ENCODE data around the gene ELP2.
"Not testable (repeated sequence)": the region's sequence is repeated elsewhere in the genome, so short reads cannot be mapped to it uniquely, and the experiment has no call there.

Gene ELP2, protein sequence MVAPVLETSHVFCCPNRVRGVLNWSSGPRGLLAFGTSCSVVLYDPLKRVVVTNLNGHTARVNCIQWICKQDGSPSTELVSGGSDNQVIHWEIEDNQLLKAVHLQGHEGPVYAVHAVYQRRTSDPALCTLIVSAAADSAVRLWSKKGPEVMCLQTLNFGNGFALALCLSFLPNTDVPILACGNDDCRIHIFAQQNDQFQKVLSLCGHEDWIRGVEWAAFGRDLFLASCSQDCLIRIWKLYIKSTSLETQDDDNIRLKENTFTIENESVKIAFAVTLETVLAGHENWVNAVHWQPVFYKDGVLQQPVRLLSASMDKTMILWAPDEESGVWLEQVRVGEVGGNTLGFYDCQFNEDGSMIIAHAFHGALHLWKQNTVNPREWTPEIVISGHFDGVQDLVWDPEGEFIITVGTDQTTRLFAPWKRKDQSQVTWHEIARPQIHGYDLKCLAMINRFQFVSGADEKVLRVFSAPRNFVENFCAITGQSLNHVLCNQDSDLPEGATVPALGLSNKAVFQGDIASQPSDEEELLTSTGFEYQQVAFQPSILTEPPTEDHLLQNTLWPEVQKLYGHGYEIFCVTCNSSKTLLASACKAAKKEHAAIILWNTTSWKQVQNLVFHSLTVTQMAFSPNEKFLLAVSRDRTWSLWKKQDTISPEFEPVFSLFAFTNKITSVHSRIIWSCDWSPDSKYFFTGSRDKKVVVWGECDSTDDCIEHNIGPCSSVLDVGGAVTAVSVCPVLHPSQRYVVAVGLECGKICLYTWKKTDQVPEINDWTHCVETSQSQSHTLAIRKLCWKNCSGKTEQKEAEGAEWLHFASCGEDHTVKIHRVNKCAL

GRCh38 chr18:36129300-36130038 lies at the start of gene ELP2, which contains the start of gene SLC39A6:
ELP2 (plus strand) TSS chr18:36129899; CDS start chr18:36129934, 35 bp downstream.
SLC39A6 (minus strand) TSS chr18:36129340; CDS start chr18:36127007, 2,333 bp downstream.
- DNase-seq: peak; percentile 79

DNA sequence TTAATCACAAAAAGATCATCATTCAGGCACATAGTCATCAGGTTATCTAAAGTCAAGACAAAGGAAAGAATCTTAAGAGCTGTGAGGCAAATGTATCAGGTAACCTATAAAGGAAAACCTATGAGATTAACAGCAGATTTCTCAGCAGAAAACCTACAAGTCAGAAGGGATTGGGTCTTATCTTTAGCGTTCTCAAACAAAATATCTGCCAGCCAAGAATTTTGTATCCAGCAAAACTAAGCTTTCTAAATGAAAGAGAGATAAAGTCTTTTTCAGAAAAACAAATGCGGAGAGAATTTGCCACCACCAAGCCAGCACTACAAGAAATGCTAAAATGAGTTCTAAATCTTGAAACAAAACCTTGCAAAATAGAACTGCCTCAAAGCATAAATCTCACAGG lies 48.6 kb upstream of the ELP2 start:
- DNase-seq: not testable (repeated sequence)

GRCh38 chr18:36083729-36084128 lies 46.0 kb upstream of the ELP2 start:
- no peak for DNase-seq

- no peak for DNase-seq
Measured at GRCh38 chr18:36085195-36085594, 44.5 kb upstream of the ELP2 start.

- DNase-seq: no peak
Measured at GRCh38 chr18:36086186-36086585, 43.5 kb upstream of the ELP2 start.

DNA sequence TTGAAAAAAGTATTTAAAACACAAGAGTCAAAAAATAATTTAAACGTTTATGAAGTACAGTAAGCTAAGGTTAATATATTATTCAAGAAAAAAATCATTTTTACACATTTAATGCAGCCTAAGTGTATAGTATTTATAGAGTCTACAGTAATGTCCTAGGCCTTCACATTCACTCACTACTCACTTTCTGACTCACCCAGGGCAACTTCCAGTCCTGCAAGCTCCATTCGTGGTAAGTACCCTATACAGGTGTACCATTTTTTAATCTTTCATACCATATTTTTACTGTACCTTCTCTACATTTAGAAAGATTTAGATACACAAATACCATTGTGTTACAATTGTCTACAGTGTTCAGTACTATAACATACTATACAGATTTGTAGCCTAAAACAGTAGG lies 41.4 kb upstream of the ELP2 start:
- DNase-seq: no peak

- DNase-seq: no peak
Measured at GRCh38 chr18:36089001-36089400, 40.7 kb upstream of the ELP2 start.

DNA sequence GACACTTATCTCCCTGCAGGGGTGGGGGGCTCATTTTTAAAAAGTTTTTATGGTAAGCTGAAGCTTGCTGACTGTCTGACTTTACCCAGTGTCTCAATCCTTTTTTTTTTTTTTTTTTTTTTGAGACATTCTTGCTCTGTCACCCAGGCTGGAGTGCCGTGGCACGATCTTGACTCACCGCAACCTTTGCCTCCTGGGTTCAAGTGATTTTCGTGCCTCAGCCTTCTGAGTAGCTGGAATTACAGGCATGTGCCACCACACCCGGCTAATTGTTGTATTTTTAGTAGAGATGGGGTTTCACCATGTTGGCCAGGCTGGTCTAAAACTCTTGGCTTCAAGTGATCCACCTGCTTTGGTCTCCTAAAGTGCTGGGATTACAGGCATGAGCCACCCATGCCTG lies 37.6 kb upstream of the ELP2 start:
- DNase-seq: not testable (repeated sequence)

DNA sequence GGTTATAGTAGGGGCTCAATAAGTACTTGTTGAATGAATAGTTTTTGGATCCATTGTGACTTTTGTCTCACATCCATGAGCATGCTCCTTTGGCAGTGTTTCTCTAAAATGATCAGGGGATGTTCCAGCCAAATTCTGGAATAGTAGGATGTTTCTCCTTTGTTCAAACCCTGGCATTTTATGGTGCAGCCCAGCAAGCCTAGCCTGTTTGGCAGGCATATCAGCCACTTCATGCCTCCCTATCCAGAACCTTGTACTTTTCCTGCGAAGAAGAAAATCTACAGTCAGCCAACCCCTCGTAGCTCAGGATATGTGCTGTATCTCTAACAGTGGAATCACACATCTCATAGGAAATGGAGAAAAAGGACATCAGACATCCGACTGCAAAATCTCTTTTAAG lies 35.3 kb upstream of the ELP2 start:
- no peak for DNase-seq

DNA sequence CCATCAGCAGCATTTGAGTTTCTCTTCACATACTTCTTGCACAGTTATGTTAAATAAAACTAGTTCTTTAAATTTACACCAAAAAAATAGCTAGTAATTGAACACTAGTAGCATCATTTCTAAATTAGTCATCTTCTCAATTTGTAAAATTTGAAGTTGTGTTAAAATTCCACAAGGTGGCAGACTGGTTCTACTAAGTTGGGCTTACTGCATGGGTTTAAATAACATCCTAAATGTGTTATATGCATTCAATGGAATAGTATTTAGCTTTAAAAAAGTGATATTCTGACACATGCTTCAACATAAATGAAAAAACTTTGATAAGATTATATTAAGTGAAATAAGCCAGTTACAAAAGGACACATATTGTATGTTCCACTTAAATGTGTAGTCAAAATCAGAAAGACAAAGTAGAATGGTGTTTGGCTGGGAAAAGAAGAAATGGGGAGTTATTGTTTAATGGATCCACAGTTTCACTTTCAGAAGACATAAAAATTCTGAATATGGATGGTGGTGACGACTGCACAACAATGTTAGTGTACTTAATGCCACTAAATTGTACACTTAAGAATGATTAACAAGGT lies 33.7 kb upstream of the ELP2 start:
- peak; percentile 51 for DNase-seq

DNA sequence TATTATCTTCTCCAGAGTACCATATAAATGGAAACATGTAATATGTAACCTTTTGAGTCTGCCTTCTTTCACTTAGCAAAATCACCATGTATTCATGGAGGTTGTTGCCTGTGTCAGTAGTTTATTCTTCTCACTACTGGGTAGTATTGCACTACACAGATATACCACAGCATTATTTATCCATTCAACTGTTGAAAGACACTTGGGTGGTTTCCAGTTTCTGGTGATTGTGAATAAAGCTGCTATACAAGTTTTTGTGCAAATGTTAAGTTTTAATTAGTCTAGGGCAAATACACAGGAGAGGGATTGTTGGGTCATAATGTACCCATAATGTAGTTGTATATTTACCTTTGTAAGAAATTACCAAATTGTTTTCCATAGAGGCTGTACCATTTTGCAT lies 32.7 kb upstream of the ELP2 start:
- DNase-seq: no peak

DNA sequence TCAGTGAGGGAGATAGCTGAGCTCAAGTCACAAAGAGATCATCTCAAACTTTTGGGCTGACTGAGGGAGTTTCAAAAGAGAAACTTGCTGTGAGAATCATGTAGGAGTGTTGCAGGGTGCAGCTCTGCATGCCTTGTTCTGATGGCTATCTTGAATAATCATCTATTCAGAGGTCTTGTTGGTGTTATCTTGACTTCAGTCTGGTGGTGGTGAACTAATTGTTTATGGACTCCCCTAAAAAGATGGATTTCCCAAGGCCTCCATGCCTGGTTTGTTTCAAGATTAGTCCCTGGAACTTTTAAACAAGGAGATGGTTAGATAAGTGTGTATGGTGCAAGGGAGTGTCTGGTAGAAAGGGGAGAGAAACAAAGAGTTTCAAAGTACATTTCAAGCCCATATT lies 30.4 kb upstream of the ELP2 start:
- DNase-seq: no peak

GRCh38 chr18:36101943-36102342 lies 27.8 kb upstream of the ELP2 start:
- no peak for DNase-seq

GRCh38 chr18:36104749-36105148 lies 24.9 kb upstream of the ELP2 start:
- no peak for DNase-seq

- no peak for DNase-seq
Measured at GRCh38 chr18:36107477-36107876, 22.2 kb upstream of the ELP2 start.

DNA sequence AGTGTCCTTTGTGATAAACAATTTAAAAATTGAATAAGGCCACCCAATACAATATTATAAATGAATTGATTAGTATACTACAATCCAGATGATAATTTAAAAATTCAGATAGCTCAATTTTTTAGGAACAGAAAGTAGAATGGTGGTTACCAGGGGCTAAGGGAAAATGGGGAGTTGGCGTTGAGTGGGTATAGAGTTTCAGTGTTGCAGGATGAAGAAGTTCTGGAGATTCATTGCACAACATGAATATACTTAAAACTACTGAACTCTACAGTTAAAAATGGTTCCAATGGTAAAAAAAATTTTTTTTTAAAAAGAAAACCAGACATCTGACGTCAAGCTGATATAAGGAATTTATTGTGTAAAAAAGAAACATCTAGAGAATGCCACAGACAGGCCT lies 21.5 kb upstream of the ELP2 start:
- DNase-seq: no peak

- DNase-seq: no peak
Measured at GRCh38 chr18:36108601-36109000, 21.1 kb upstream of the ELP2 start.

DNA sequence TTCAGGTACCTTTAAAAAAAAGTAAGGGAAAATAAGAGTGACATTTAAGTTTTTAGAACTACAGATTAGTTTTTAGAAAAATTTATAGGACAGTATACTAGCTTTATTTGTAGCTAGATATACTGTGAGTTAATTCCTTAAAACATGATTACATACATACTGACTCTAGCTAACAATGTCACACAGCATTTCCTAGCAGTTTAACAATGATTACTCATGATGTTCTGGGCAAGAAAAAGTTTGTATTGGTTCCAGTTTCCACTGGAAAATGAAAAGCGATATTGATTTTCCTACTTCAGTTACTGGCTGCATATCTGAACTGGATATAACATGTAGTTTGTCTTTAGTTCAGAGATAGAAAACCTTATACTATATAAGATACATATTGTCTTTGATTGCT lies 20.0 kb upstream of the ELP2 start:
- DNase-seq: no peak

GRCh38 chr18:36112302-36112701 lies 17.4 kb upstream of the ELP2 start:
- DNase-seq: no peak

- no peak for DNase-seq
Measured at GRCh38 chr18:36114251-36114650, 15.4 kb upstream of the ELP2 start.

DNA sequence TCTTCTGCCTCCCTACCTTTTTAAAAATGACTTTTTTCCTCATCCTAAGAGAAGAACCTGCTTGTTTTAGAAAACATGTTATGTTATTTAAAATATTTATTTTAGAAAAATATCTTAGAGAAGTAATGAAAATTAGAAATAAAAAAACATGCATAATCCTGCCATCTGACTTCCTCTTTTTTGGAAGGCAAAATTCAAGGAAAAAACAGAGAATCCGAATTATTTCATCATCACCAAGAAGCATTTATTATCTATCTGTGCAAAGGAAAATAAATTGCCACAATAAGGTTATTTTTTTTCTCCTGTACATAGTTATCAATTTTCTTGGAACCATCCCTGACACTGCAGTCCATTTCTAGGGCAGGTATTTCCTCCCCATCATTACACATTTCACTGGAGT lies 15.0 kb upstream of the ELP2 start:
- no peak for DNase-seq

DNA sequence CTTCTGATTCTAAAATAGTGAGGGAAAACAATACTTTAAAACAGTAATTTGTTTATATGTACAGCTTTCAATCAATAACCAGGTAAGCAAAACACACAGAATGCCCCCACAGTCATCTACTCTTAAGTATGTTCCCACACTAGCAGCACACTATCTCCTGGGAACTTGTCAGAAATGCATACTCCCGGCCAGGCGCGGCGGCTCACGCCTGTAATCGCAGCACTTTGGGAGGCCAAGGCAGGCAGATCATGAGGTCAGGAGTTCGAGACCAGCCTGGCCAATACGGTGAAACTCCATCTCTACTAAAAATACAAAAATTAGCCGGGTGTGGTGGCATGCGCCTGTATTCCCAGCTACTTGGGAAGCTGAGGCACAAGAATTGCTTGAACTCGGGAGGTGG lies 12.9 kb upstream of the ELP2 start:
- DNase-seq: not testable (repeated sequence)

- DNase-seq: no peak
Measured at GRCh38 chr18:36120297-36120696, 9.4 kb upstream of the ELP2 start.

Data from NCI-H1694 (cell line).